Lower leg skin (tissue), 3 donors: Measurements from ENCODE around the gene SLC25A13.

Source experiments
- CTCF ChIP-seq, 3 donors: fragments of 450-650 bp; IDR thresholded peaks; one replicate each; pipeline ENCODE4 v1.5.1; 2016; ENCODE audit warnings: antibody characterized with exemption in 3 of 3, mild to moderate bottlenecking in 3 of 3, moderate library complexity in 2 of 3
- POLR2A ChIP-seq, 2 donors: fragments of 450-650 bp; IDR thresholded peaks; one replicate each; pipeline ENCODE4 v1.6.1; 2016 to 2017; ENCODE audit warnings: antibody characterized with exemption in 2 of 2, mild to moderate bottlenecking in 1 of 2, moderate library complexity in 1 of 2

DNA sequence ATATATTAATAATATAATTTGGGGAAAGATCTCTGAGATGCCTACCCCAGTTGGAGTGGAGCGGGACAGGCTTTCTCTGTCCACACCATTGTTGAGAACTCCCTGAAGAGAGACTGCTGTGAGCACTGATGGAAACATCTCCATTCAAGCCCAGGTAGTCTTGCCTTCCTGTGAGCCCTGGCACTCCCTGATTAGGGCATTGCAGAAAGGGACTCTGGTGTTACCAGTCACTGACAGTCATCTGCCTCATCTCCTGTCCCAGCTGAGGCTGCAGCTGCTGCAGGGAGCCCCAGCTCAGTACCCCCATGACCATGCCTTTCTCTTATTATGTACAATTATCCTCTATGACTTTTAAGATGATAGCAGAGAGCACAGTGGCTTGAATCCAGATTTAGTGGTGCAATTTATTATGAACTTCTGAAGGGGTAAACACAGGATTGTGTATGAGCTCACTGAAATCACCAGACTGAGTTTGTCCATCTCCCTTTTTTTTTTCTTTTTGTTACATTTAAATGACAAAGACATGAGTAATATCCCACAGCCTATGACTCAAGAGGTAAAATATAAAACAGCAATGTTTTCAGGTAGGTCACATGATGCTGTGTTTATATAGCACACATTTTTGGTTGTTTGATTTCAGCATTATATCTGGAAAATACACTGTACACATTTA lies 236.9 kb downstream of the SLC25A13 start:
- TF ChIP-seq CTCF (IDR thresholded peaks at IDR 0.05): no peak
- no peak for TF ChIP-seq POLR2A (IDR thresholded peaks at IDR 0.05)
